ENCODE results near the gene GALNT8. TPM values are rescaled to one million over a fixed set of nuclear protein-coding genes. Genes with fewer than 3 reads are reported as not detected.
"Not testable (repeated sequence)": the region's sequence is repeated elsewhere in the genome, so short reads cannot be mapped to it uniquely, and the experiment has no call there.

The GALNT8 gene
- total RNA-seq, 5 donors from 2014 or later (not counting 1 experiment from before 2014, with no cell fraction given) = 0.41 to 2.9 (median 1.5) TPM

- DNase-seq (no peak), ATAC-seq (replicated peaks in 1 of 4) (no peak)
- H3K27ac ChIP-seq (ENCODE audit: low read length) = no peak overlapping the region
- no peaks in the 10 kb centered on the region for H3K36me3 Mint-ChIP-seq
- no peaks in the 10 kb centered on the region for H3K4me1 Mint-ChIP-seq
- no peaks in the 10 kb centered on the region for H3K9me3 Mint-ChIP-seq
- H3K27me3 Mint-ChIP-seq = peaks cover 40 to 43% of the 10 kb centered on the region in 2 donors
- peaks cover 7 to 13% of the 10 kb centered on the region in 2 experiments for H3K27me3 ChIP-seq (replicated peaks in 1 of 2; ENCODE audit: control insufficient read depth in 2 of 2, extremely low read depth in 1 of 2, insufficient read depth in 2 of 2, low read length in 1 of 2)
- no peaks in the 10 kb centered on the region for H3K9me3 ChIP-seq
- H3K27ac Mint-ChIP-seq = no peak overlapping the region
- no peak overlapping the region for H3K4me3 Mint-ChIP-seq
- H3K4me3 ChIP-seq (ENCODE audit: control insufficient read depth in 1 of 2, extremely low read depth in 1 of 2, low read length in 1 of 2) = no peak overlapping the region
- no peaks in the 10 kb centered on the region for H3K36me3 ChIP-seq (ENCODE audit: control insufficient read depth in 2 of 2, extremely low read depth in 1 of 2, insufficient read depth in 1 of 2, low read length in 1 of 2)
- WGBS (ENCODE audit: insufficient coverage) = no CpG with 5 or more reads among the region's 1 CpG
- ChIA-PET POLR2A (no interaction called here), CTCF (no interaction called here)
- H3K4me1 ChIP-seq (ENCODE audit: control insufficient read depth in 1 of 2, extremely low read depth in 1 of 2, insufficient read depth in 2 of 2, low read length in 2 of 2) = no peaks in the 10 kb centered on the region
These were observed 2.4 kb upstream of the GALNT8 start for GRCh38 chr12:4717806-4718205.

DNA sequence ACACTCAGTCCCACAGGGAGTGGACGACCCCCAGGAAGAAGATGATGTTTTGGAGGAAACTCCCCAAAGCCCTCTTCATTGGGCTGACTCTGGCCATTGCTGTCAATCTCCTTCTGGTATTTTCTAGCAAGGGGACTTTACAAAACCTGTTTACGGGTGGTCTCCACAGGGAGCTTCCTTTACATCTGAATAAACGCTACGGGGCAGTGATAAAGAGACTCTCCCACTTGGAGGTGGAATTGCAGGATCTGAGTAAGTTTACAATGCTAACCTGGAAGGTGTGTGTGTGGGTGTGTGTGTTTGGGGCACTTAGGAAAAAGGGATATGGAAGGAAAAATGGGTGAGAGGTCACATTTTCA is 416 bp downstream of the GALNT8 start:
- Histone ChIP-seq H3K4me1 (ENCODE audit: control insufficient read depth in 1 of 2, extremely low read depth in 1 of 2, insufficient read depth in 2 of 2, low read length in 2 of 2) (no peaks in the 10 kb centered on the region), H3K27me3 (replicated peaks in 1 of 2; ENCODE audit: control insufficient read depth in 2 of 2, extremely low read depth in 1 of 2, insufficient read depth in 2 of 2, low read length in 1 of 2) (peaks cover 7 to 13% of the 10 kb centered on the region in 2 experiments), H3K9me3 (no peaks in the 10 kb centered on the region), H3K36me3 (ENCODE audit: control insufficient read depth in 2 of 2, extremely low read depth in 1 of 2, insufficient read depth in 1 of 2, low read length in 1 of 2) (no peaks in the 10 kb centered on the region), H3K4me3 (ENCODE audit: control insufficient read depth in 1 of 2, extremely low read depth in 1 of 2, low read length in 1 of 2) (no peak overlapping the region), H3K27ac (ENCODE audit: low read length) (no peak overlapping the region)
- no peak overlapping the region for H3K4me3 Mint-ChIP-seq
- ChIA-PET POLR2A (no interaction called here), CTCF (no interaction called here)
- H3K27ac Mint-ChIP-seq = no peak overlapping the region
- no peaks in the 10 kb centered on the region for H3K36me3 Mint-ChIP-seq
- H3K9me3 Mint-ChIP-seq = no peaks in the 10 kb centered on the region
- ATAC-seq (replicated peaks in 1 of 4) (no peak), DNase-seq (no peak)
- WGBS (ENCODE audit: insufficient coverage) = 79% methylated on average over 2 of the region's 4 CpGs
- no peaks in the 10 kb centered on the region for H3K4me1 Mint-ChIP-seq
- peaks cover 40 to 44% of the 10 kb centered on the region in 2 donors for H3K27me3 Mint-ChIP-seq

DNA sequence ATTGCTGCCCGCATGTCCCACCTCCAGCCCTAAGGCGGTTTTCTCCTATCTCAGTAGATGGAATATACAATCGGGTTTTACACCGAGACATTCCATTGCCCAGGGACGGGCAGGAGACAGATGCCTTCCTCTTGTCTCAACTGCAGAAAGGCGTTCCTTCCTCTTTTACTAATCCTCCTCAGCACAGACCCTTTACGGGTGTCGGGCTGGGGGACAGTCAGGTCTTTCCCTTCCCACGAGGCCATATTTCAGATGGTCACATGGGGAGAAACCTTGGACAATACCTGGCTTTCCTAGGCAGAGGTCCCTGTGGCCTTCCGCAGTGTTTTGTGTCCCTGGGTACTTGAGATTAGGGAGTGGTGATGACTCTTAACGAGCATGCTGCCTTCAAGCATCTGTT is 1.4 kb downstream of the GALNT8 start:
- H3K4me1 Mint-ChIP-seq; H3K9me3 Mint-ChIP-seq; H3K4me3 ChIP-seq (ENCODE audit: control insufficient read depth in 1 of 2, extremely low read depth in 1 of 2, low read length in 1 of 2); H3K27ac Mint-ChIP-seq; H3K36me3 ChIP-seq (ENCODE audit: control insufficient read depth in 2 of 2, extremely low read depth in 1 of 2, insufficient read depth in 1 of 2, low read length in 1 of 2); DNase-seq; H3K9me3 ChIP-seq; ATAC-seq (replicated peaks in 1 of 4); H3K4me1 ChIP-seq (ENCODE audit: control insufficient read depth in 1 of 2, extremely low read depth in 1 of 2, insufficient read depth in 2 of 2, low read length in 2 of 2); CTCF ChIA-PET; H3K4me3 Mint-ChIP-seq; H3K27ac ChIP-seq (ENCODE audit: low read length); POLR2A ChIA-PET; H3K36me3 Mint-ChIP-seq: not testable (repeated sequence)
- peaks cover 7 to 13% of the 10 kb centered on the region in 2 experiments for H3K27me3 ChIP-seq (replicated peaks in 1 of 2; ENCODE audit: control insufficient read depth in 2 of 2, extremely low read depth in 1 of 2, insufficient read depth in 2 of 2, low read length in 1 of 2)
- peaks cover 40 to 44% of the 10 kb centered on the region in 2 donors for H3K27me3 Mint-ChIP-seq
- no CpG with 5 or more reads among the region's 11 CpGs for WGBS (ENCODE audit: insufficient coverage)

GRCh38 chr12:4723226-4723625 is 3.0 kb downstream of the GALNT8 start:
- no peak for ATAC-seq (replicated peaks in 1 of 4)
- no peak overlapping the region for H3K4me3 Mint-ChIP-seq
- ChIA-PET POLR2A (no interaction called here), CTCF (no interaction called here)
- 67% methylated on average over 1 of the region's 3 CpGs for WGBS (ENCODE audit: insufficient coverage)
- no peaks in the 10 kb centered on the region for H3K36me3 Mint-ChIP-seq
- H3K4me1 ChIP-seq (ENCODE audit: control insufficient read depth in 1 of 2, extremely low read depth in 1 of 2, insufficient read depth in 2 of 2, low read length in 2 of 2) = no peaks in the 10 kb centered on the region
- no peak overlapping the region for H3K27ac Mint-ChIP-seq
- no peaks in the 10 kb centered on the region for H3K9me3 ChIP-seq
- H3K27ac ChIP-seq (ENCODE audit: low read length) = no peak overlapping the region
- no peaks in the 10 kb centered on the region for H3K36me3 ChIP-seq (ENCODE audit: control insufficient read depth in 2 of 2, extremely low read depth in 1 of 2, insufficient read depth in 1 of 2, low read length in 1 of 2)
- DNase-seq = no peak
- no peak overlapping the region for H3K4me3 ChIP-seq (ENCODE audit: control insufficient read depth in 1 of 2, extremely low read depth in 1 of 2, low read length in 1 of 2)
- no peaks in the 10 kb centered on the region for H3K4me1 Mint-ChIP-seq
- no peaks in the 10 kb centered on the region for H3K9me3 Mint-ChIP-seq
- peaks cover 7 to 8% of the 10 kb centered on the region in 2 experiments for H3K27me3 ChIP-seq (replicated peaks in 1 of 2; ENCODE audit: control insufficient read depth in 2 of 2, extremely low read depth in 1 of 2, insufficient read depth in 2 of 2, low read length in 1 of 2)
- H3K27me3 Mint-ChIP-seq = peaks cover 40 to 41% of the 10 kb centered on the region in 2 donors

- Histone ChIP-seq H3K4me3 (ENCODE audit: control insufficient read depth in 1 of 2, extremely low read depth in 1 of 2, low read length in 1 of 2) (no peak overlapping the region), H3K9me3 (no peaks in the 10 kb centered on the region), H3K36me3 (ENCODE audit: control insufficient read depth in 2 of 2, extremely low read depth in 1 of 2, insufficient read depth in 1 of 2, low read length in 1 of 2) (no peaks in the 10 kb centered on the region), H3K27ac (ENCODE audit: low read length) (no peak overlapping the region), H3K27me3 (replicated peaks in 1 of 2; ENCODE audit: control insufficient read depth in 2 of 2, extremely low read depth in 1 of 2, insufficient read depth in 2 of 2, low read length in 1 of 2) (peaks cover 3 to 7% of the 10 kb centered on the region in 2 experiments), H3K4me1 (ENCODE audit: control insufficient read depth in 1 of 2, extremely low read depth in 1 of 2, insufficient read depth in 2 of 2, low read length in 2 of 2) (no peaks in the 10 kb centered on the region)
- H3K27ac Mint-ChIP-seq = no peak overlapping the region
- H3K27me3 Mint-ChIP-seq = peaks cover 26 to 30% of the 10 kb centered on the region in 2 donors
- DNase-seq (no peak), ATAC-seq (replicated peaks in 1 of 4) (no peak)
- WGBS (ENCODE audit: insufficient coverage) = no CpG with 5 or more reads among the region's 3 CpGs
- ChIA-PET POLR2A (no interaction called here), CTCF (no interaction called here)
- H3K4me3 Mint-ChIP-seq = no peak overlapping the region
- no peaks in the 10 kb centered on the region for H3K36me3 Mint-ChIP-seq
- no peaks in the 10 kb centered on the region for H3K9me3 Mint-ChIP-seq
- no peaks in the 10 kb centered on the region for H3K4me1 Mint-ChIP-seq
These were observed 4.9 kb downstream of the GALNT8 start for GRCh38 chr12:4725057-4725456.

DNA sequence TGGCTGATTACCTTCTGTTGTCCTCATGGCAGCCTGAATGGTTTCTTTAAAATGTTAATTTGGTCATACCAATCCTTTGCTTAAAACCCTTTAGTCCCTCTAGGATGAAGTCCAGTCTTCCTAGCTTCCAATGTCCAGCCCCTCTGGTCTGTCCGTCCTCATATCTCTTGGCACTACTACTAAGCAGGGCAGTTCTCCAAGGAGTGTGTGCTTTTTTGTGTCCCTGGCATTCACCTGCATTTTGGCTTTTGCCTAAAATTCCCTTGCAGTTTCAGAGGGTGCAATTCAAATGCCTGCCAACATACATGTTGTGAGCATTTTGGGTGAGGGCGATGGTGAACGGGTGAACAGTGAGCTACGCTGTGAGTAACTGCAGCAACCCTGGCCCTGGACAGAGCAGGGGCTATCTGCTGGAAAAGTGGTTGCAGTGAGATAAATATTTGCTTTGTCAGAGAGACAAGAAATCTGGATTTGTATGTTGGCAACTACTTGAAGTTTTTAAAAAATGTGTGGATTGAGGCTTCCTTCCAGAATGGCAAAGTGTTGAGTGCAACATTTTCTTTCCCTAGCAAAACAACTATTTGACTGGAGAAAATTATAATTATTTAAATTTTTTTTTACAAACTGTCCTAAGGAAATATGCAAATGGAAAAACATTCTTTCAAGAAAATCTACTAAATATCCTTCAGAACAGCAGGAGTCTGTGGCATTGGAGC is 14.6 kb downstream of the GALNT8 start:
- no peak overlapping the region for H3K4me3 ChIP-seq (ENCODE audit: control insufficient read depth in 1 of 2, extremely low read depth in 1 of 2, low read length in 1 of 2)
- no peaks in the 10 kb centered on the region for H3K9me3 ChIP-seq
- Mint-ChIP-seq H3K4me1 (no peaks in the 10 kb centered on the region), H3K9me3 (no peaks in the 10 kb centered on the region), H3K36me3 (no peaks in the 10 kb centered on the region), H3K27me3 (peaks cover 22 to 32% of the 10 kb centered on the region in 2 donors), H3K4me3 (no peak overlapping the region), H3K27ac (no peak overlapping the region)
- DNase-seq (no peak), ATAC-seq (replicated peaks in 1 of 4) (no peak)
- no peaks in the 10 kb centered on the region for H3K36me3 ChIP-seq (ENCODE audit: control insufficient read depth in 2 of 2, extremely low read depth in 1 of 2, insufficient read depth in 1 of 2, low read length in 1 of 2)
- H3K27ac ChIP-seq (ENCODE audit: low read length) = no peak overlapping the region
- H3K4me1 ChIP-seq (ENCODE audit: control insufficient read depth in 1 of 2, extremely low read depth in 1 of 2, insufficient read depth in 2 of 2, low read length in 2 of 2) = no peaks in the 10 kb centered on the region
- POLR2A ChIA-PET = interaction anchor here in 1 of 2 donors (0.7 kb wide), 1 partner anchor 85 kb away, joined by 3 read pairs; no protein-coding TSS in a partner anchor
- CTCF ChIA-PET = no interaction called here
- WGBS (ENCODE audit: insufficient coverage) = 94% methylated on average over 4 of the region's 4 CpGs
- peaks cover 0 to 6% of the 10 kb centered on the region in 2 experiments for H3K27me3 ChIP-seq (replicated peaks in 1 of 2; ENCODE audit: control insufficient read depth in 2 of 2, extremely low read depth in 1 of 2, insufficient read depth in 2 of 2, low read length in 1 of 2)

All from T-cell (primary cell).